Psoas muscle (tissue), 8 donors: Measurements from ENCODE around the gene TM4SF1. TPM values are rescaled to one million over a fixed set of nuclear protein-coding genes. Genes with fewer than 3 reads are reported as not detected.

Experiments used
- ATAC-seq, 4 donors: fragments of 200-7000 bp; cut with Tn5 transposase; one replicate each; pipeline ENCODE4 v1.9.1; 2020; ENCODE audit warnings: moderate library complexity in 3 of 4, mild to moderate bottlenecking in 2 of 4
- DNase-seq, 2 donors: peaks; one replicate each; pipeline ENCODE4 v3.0.0-alpha.2; 2020
- H3K27ac ChIP-seq: fragments of 200-600 bp; one replicate; pipeline ENCODE4 v1.8.0; 2022
- H3K27me3 ChIP-seq, 3 donors: fragments of 200-600 bp in 1 of 3; one replicate each; pipeline versions ENCODE4 v1.6.1 to v1.8.0; 2013 to 2022; ENCODE audit warnings: low read length in 2 of 3, mild to moderate bottlenecking in 2 of 3, moderate library complexity in 1 of 3; ENCODE audit not compliant: insufficient read depth in 3 of 3
- H3K36me3 ChIP-seq, 2 donors: fragments of 200-600 bp in 1 of 2; one replicate each; pipeline versions ENCODE4 v1.6.1 to v1.8.0; 2013 to 2022; ENCODE audit warnings: low read depth in 1 of 2, mild to moderate bottlenecking in 1 of 2, moderate library complexity in 1 of 2; ENCODE audit not compliant: insufficient read depth in 1 of 2
- H3K4me1 ChIP-seq: fragments of 200-600 bp; one replicate; pipeline ENCODE4 v1.8.0; 2022
- H3K4me3 ChIP-seq: fragments of 200-600 bp; one replicate; pipeline ENCODE4 v1.8.0; 2022; ENCODE audit warnings: mild to moderate bottlenecking
- H3K9me3 ChIP-seq: fragments of 200-600 bp; one replicate; pipeline ENCODE4 v1.8.0; 2022
- CTCF ChIP-seq: fragments of 200-600 bp; IDR thresholded peaks from one replicate; pipeline ENCODE4 v1.8.0; 2022; ENCODE audit warnings: antibody characterized with exemption
- WGBS, 3 donors: extraction: QIAGEN DNeasy Blood & Tissue Kit; methylation state at CpG; one replicate each; pipeline versions ENCODE4 v1.1.6 to v1.1.7; 2013; 5-methylcytosine and 5-hydroxymethylcytosine counted together
- intact Hi-C, 2 donors: fragments of 100-400 bp; cut with DNase I; formaldehyde crosslinking; loops; one replicate each; pipeline versions ENCODE4 v1.11.0 to v1.14.2; 2022
- polyA plus RNA-seq, 3 donors: library from polyadenylated mRNA; stranded (reverse); fragments of 200-250 nt; gene quantifications; one replicate each; pipeline ENCODE4 v1.2.3, GENCODE V29; 2013
- total RNA-seq, 4 donors: library from RNA; stranded (reverse); fragmentation: NEBNext Ultra II Directional in 2 of 4; extraction: Animal tissue kit (Norgen Biotek cat#: 25700) in 2 of 4; gene quantifications; one replicate each; pipeline versions ENCODE4 v1.2.1 to v1.2.4, GENCODE V29; 2021 to 2023
- donor health status: healthy with polysubstance abuse.
- donor health status: DM: no; HTN: no; CAD: no; lungs with moderate emphysema.
- donor health status: Bipolar disorder and iron deficiency.
- donor health status: healthy.
- donor health status: DM: yes; HTN: yes; CAD: no.
- donor health status: DM: no; HTN: no; CAD: no.
- donor health status: DM: no; HTN: no; CAD: no.
- donor health status: DM: yes; HTN: yes; CAD: no.

Gene TM4SF1
- total and polyA plus RNA-seq, 7 donors: 30.7 to 61.1 (median 49.4) TPM

DNA sequence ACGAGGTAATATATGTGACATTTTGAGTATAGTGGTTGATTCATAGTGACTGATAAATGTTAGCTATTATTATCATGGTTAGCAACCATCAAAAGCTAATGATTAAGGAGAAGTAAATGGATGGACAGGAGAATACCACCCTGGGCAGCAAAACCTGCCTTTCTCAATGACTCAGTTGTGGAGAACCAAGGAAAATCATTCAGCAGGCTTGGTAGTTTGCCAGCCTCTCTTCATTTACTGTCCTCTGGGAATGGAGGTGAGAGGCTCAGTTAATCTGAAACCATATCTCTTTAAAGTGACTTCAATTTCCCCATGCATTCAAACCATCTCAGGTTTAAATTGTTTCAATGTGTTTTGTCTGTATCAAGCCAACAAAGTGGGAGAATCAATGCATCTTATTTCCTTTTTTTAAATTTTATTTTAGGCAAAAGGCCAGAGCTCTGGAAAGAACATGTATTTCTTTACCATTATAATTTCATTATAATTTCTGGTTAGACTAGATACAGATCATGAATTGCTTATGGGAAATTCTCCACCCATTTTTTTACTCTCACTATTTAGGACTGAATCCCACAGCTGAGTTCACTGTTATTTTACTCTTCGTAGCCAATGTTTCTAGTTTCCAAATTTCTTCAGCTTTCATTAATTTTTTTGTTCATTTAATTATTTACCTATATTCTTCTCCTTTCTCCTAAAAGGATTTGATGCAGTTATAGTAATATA, 46.7 kb downstream of the TM4SF1 start:
- no peaks in the 10 kb centered on the region for H3K9me3 ChIP-seq
- intact Hi-C loops: no loop called here
- DNase-seq (no peak), ATAC-seq (no peak)
- no peaks in the 10 kb centered on the region for H3K27me3 ChIP-seq
- H3K4me3 ChIP-seq: no peak overlapping the region
- H3K27ac ChIP-seq: no peak overlapping the region
- no peaks in the 10 kb centered on the region for H3K36me3 ChIP-seq
- H3K4me1 ChIP-seq: no peaks in the 10 kb centered on the region
- WGBS, 3 donors: 86 to 91% (median 88%) methylated on average over 2 of the region's 2 CpGs
- no peak for TF ChIP-seq CTCF

DNA sequence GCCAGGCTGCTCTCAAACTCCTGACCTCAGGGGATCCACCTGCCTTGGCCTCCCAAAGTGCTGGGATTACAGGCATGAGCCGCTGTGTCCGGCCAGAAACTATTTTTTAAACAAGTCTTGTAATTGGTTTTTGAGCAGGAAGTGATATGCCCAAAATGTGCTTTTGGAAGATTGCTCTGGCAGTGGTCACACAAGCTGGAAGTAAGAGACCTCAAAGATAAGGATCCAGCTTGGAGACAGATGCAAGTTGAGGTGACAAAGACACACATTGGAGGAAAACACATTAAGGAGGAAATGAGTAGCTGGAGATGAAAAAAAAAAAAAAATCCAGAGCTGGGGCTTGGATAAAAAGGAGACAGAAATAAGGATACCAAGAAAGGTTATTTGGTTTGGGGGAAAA, 50.3 kb downstream of the TM4SF1 start:
- WGBS, 3 donors: 52 to 72% (median 63%) methylated on average over 2 of the region's 2 CpGs
- no peak for TF ChIP-seq CTCF
- Histone ChIP-seq H3K9me3 (no peaks in the 10 kb centered on the region), H3K4me3 (no peak overlapping the region), H3K36me3 (no peaks in the 10 kb centered on the region), H3K27ac (no peak overlapping the region), H3K4me1 (no peaks in the 10 kb centered on the region), H3K27me3 (no peaks in the 10 kb centered on the region)
- intact Hi-C loops: no loop called here
- no peak for ATAC-seq
- DNase-seq: no peak

DNA sequence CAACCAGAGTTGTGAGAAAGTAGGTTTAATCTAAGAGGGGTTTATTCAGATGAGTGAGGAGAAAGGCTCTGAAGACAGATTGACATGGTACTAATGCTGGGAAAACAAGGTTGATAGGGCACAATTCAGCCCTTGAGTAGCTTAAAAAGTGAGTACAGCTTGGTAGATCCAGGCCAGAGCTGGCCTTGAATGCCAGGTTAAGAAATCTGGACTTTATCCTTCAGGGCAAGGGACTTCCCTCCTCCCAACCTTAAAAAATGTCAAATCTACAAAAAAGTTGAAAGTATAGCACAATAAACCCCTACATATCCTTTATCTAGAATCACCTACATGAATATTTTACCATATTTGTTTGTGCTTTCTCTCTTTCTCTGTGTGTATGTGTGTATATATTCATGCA, 51.9 kb downstream of the TM4SF1 start:
- intact Hi-C loops: no loop called here
- Histone ChIP-seq H3K4me1 (no peaks in the 10 kb centered on the region), H3K27ac (no peak overlapping the region), H3K36me3 (no peaks in the 10 kb centered on the region), H3K4me3 (no peak overlapping the region), H3K27me3 (no peaks in the 10 kb centered on the region), H3K9me3 (no peaks in the 10 kb centered on the region)
- no peak for ATAC-seq
- no peak for TF ChIP-seq CTCF
- no peak for DNase-seq

GRCh38 chr3:149324332-149324731, 53.1 kb downstream of the TM4SF1 start:
- DNase-seq (no peak), ATAC-seq (no peak)
- Histone ChIP-seq H3K9me3 (no peaks in the 10 kb centered on the region), H3K27ac (no peak overlapping the region), H3K27me3 (no peaks in the 10 kb centered on the region), H3K4me1 (no peaks in the 10 kb centered on the region), H3K36me3 (no peaks in the 10 kb centered on the region), H3K4me3 (no peak overlapping the region)
- no peak for TF ChIP-seq CTCF
- intact Hi-C loops: no loop called here

DNA sequence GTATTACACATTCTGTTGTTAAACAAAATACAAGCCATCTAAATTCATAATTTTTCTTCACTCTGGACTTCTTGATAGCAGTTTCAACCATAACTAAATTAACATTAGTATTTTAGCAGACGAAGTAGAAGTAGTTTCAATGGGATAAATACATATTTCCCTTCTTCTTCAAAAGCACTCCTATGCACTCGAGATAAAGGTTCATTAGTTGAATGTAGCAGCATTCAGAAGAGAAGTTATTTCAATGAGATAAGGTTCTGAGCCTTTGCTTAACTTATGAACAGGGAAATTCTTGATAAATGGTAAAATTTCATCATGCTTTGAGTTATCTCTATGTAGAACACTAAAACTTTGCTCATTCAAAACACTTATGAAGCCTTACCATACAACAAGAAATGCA, 55.8 kb downstream of the TM4SF1 start:
- WGBS, 3 donors: 80 to 87% (median 84%) methylated on average over 2 of the region's 2 CpGs
- Histone ChIP-seq H3K36me3 (no peaks in the 10 kb centered on the region), H3K4me3 (no peak overlapping the region), H3K9me3 (no peaks in the 10 kb centered on the region), H3K27me3 (no peaks in the 10 kb centered on the region), H3K4me1 (no peaks in the 10 kb centered on the region), H3K27ac (no peak overlapping the region)
- ATAC-seq: no peak
- intact Hi-C loops: no loop called here
- TF ChIP-seq CTCF: no peak
- no peak for DNase-seq
